ENCODE measurements around the gene PARD6A.

PARD6A gene

GRCh38 chr16:67657751-67658518 is 2.8 kb upstream of the PARD6A start:
- H3K4me3 ChIP-seq (replicated peaks in 1 of 2; ENCODE audit: low read depth in 2 of 2, low read length in 2 of 2): no peak overlapping the region
- no peak for DNase-seq (ENCODE audit: low read depth in 2 of 2)
- TF ChIP-seq CTCF (IDR thresholded peaks at IDR 0.05; ENCODE audit: low read depth, low read length): no peak

GRCh38 chr16:67658849-67659674 is 1.7 kb upstream of the PARD6A start:
- peak overlapping the region; percentile 83 to 87 for H3K4me3 ChIP-seq (replicated peaks in 1 of 2; ENCODE audit: low read depth in 2 of 2, low read length in 2 of 2)
- DNase-seq (ENCODE audit: low read depth in 2 of 2): no peak
- no peak for TF ChIP-seq CTCF (IDR thresholded peaks at IDR 0.05; ENCODE audit: low read depth, low read length)

GRCh38 chr16:67659675-67660563 is 841 bp upstream of the PARD6A start, which contains the start of gene ACD:
Gene ACD (minus strand): TSS chr16:67660260. CDS start chr16:67660220, 40 bp downstream.
- DNase-seq (ENCODE audit: low read depth in 2 of 2): peak; percentile 90 to 91
- H3K4me3 ChIP-seq (replicated peaks in 1 of 2; ENCODE audit: low read depth in 2 of 2, low read length in 2 of 2): peak within 1 kb of the TSS; percentile 83 to 87
- TF ChIP-seq CTCF (IDR thresholded peaks at IDR 0.05; ENCODE audit: low read depth, low read length): no peak

GRCh38 chr16:67661101-67661761 is 471 bp downstream of the PARD6A start:
- no peak for TF ChIP-seq CTCF (IDR thresholded peaks at IDR 0.05; ENCODE audit: low read depth, low read length)
- DNase-seq (ENCODE audit: low read depth in 2 of 2): peak in 1 of 2 donors; percentile 34
- peak overlapping the region; percentile 36 to 39 for H3K4me3 ChIP-seq (replicated peaks in 1 of 2; ENCODE audit: low read depth in 2 of 2, low read length in 2 of 2)

- no peak for TF ChIP-seq CTCF (IDR thresholded peaks at IDR 0.05; ENCODE audit: low read depth, low read length)
- no peak overlapping the region for H3K4me3 ChIP-seq (replicated peaks in 1 of 2; ENCODE audit: low read depth in 2 of 2, low read length in 2 of 2)
- no peak for DNase-seq (ENCODE audit: low read depth in 2 of 2)
These were observed 1.3 kb downstream of the PARD6A start for GRCh38 chr16:67661886-67662652.

All from cardiac fibroblast (primary cell).